NCI-H526 (cell line): ENCODE data around the gene STK39.
"Not testable (repeated sequence)": the region's sequence is repeated elsewhere in the genome, so short reads cannot be mapped to it uniquely, and the experiment has no call there.

Experiments
- DNase-seq, 2 experiments: peaks; one replicate each; lab custom pipeline; 2025; lab: John Stamatoyannopoulos, UW

The STK39 gene

DNA sequence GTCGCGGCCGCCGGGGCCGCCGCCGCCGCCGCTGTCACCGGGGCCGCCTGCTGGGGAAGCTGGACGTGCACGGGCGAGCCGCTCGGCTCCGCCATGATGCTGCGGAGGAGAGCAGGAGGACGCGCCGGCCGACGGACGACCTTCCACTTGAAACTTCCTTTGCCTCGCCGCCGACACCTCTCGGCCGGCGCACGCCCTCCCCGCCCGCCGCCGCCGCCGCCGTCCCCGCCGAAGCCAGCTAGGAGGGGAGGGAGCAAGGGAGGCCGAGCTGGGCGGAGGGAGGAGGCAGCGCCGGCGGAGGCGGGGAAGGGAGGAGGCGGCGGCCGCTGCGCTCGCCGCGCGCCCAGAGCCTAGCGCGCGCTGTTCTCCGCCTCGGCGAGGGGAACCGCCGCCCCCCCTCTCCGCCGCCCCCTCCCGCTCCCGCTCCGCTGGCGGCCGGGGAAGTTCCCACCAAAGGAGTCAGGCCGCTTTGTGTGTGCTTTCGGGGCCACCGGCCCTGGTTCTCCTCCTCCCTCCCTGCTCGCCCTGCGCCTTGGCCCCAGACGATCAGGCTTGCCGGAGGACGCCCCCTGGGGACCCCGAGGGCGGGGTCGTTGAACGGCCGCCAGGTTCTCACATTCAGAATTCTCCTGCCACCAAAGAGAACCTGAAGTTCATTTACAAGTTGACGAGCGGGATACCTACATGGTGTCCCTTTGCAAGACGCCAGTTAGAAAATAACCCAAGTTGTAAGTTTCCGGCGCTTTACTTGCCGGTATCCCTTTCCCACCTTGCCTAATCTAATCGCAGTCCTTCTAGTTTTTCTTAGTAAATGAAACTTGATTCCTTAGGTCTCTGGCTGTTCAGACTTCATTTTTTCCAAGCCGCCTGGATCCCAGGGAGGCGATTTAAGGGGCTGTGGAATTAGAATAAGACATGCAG, at the start of gene STK39:
Gene STK39, minus strand, starts transcription at position 255 of the 921 bp plus-strand sequence. Its CDS starts 160 bp downstream, at position 95.
- peak; percentile 83 to 97 for DNase-seq

DNA sequence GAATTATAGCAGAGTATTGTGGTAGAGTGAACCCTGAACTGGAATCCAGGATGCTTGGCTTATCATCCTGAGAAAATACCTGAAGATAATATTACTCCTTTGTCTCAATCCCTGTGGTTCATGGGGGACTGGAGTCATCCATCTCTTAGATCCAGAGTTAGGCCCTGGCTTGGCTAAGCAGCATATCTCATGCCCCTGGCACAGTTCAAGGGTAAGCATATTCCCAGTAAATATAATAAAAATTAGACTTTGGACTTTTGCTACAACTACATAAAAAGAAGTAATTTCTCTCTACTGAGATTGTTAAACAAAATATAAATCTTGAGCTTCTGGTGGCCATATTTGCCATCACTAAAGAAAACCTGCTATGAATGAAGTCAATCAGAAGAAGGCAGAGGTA, 47.7 kb upstream of the STK39 start:
- no peak for DNase-seq

- no peak for DNase-seq
These were observed 47.0 kb upstream of the STK39 start for GRCh38 chr2:168294409-168294808.

DNA sequence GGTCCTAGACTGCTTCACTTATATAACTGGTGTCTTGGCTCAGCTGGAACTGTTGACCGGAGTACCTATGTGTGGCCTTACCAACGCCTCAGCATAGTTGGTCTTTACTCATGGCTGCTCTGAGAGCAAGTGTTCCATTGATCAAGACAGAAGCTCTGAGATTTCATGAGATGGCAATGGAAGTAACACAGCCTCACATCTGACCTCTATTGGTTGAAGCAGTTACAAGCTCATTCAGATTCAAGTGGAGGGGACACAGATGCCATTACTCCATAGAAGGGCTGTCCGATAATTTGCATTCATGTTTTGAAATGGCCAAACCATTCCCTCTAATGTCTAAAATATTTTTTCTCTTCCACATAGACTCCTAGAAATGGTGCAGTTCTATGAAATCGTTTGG, 46.4 kb upstream of the STK39 start:
- DNase-seq: peak in 1 of 2 experiments; percentile 15

- no peak for DNase-seq
These were observed 43.0 kb upstream of the STK39 start for GRCh38 chr2:168290391-168290790.

- DNase-seq: no peak
These were observed 42.5 kb upstream of the STK39 start for GRCh38 chr2:168289880-168290279.

DNA sequence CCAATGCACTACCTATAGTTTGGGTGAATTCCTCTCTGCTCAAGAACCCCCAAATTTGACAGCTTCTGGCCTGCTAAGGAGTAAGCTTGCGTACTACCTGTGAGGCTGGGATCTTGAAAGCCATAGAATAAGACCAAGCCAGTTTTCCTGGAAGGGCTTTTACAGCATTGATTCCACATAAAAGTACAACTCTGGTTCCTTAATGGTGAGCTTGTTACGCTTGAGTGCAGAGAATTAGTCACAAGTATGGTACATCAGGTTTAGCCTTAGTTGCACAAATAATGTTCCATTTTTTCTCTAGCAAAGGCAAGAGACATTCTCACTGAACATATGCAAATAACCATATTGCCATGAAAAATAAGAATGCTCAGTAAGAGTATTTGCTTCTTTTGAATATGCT, 39.1 kb upstream of the STK39 start:
- DNase-seq: peak; percentile 22 to 31

GRCh38 chr2:168278424-168278888, 31.1 kb upstream of the STK39 start:
- DNase-seq: peak in 1 of 2 experiments; percentile 7

DNA sequence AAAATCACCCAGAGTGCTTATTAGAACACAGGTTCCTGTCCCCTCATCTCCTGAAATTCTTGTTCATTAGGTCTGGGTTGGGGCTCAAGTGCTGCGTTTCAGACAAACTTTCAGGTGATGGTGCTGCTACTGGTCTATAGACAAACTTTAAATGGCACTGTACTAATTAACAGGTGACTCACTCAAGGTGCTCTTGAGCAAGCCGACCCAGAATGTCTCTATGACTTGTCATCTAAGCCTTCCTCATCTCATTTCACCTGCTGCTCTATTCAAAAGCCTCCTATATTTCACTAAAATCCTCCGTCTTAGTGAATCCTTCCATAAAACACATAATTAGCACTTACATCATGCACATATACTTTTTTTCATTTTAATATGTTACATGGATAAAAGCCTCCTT, 29.9 kb upstream of the STK39 start:
- DNase-seq: no peak

- no peak for DNase-seq
These were observed 24.8 kb upstream of the STK39 start for GRCh38 chr2:168272225-168272624.

- DNase-seq: not testable (repeated sequence)
These were observed 15.5 kb upstream of the STK39 start for GRCh38 chr2:168262926-168263325.

- no peak for DNase-seq
These were observed 9.1 kb upstream of the STK39 start for GRCh38 chr2:168256448-168256847.

DNA sequence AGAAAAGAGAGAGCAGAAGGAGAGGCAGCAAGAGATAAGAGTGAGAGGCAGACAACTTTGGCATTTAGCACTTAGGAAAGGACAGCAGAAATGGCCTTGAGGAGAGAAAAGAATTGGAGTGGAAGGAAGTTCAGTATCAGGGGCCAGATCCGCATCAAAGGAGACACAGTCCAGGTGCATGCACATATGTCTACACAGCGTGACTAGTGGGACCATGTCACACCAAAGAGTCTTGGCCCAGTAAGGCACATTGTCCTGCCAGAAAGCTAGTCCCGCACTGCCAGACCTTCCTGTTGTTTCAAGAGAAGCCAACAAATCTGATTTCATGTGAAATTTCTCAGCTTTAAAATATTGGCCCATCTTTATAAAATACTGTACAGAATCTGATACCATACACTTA, 8.5 kb upstream of the STK39 start:
- DNase-seq: no peak

DNA sequence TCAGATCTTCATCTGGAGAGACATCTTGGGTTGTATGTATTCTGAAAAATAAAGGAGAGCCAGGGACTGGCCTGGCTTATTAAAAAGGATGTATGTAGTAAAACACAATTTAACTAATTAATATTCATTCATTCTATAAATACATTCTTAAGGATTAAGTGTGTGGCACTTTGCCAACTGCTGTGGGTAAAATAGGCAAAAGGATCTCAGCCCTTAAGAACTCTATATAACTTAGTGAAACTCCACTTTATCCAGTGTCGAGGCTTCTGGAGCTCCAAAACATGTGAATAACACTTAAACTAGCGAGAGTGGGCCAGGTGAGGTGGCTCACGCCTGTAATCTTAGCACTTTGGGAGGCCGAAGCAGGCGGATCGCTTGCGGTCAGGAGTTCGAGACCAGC, 7.7 kb upstream of the STK39 start:
- DNase-seq: no peak

DNA sequence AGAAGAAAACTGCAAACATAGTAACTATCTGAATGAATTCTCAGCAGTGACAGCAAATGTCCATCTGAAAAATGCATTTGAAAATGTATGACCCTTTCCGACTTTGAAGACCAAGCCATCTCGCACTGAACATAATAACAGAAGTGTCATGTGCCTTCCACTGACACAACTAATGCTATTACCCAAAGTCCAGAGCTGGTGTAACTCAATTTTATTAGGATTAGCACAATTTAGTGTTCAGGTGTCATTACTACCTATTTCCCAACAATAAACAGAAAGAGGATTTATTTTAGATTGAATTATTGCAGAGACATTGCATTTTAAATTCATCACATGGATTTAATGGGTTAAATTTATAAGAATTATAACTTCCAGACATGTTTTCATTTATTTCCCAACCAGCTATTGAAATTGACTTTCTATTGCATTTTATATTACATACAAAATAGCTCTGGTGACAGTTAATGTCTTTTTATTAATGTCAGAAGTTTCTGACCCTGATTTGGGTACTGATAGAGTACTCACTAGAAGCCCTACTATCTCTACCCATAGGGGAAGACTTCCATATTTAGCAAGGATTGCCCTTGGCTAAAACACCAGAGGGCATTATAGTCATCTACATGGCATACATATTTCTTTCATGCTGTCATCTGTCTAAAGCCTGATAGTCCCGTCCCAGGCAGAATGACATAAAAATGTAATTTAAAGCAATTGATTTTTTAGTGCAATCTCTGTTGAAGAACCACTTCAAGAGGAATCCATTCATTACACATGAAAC, 7.0 kb upstream of the STK39 start:
- DNase-seq: no peak

GRCh38 chr2:168253379-168253778, 6.0 kb upstream of the STK39 start:
- DNase-seq: no peak

DNA sequence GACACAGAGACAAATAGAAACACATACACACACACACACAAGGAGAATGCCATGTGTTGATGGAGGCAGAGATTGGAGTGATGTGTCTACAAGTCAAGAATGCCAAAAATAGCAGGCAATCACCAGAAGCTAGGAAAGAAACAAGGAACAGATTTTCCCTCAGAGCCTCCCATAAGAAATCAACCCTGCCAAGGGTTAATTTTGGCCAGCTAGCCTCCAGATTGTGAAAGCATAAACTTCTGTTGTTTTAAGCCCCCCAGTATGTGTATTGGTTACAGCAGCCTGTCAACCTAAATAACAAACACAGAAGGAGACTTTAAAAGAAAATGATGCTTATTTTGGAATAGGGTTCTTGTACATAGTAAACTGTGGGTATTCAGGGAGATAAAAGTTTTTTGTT, 5.6 kb upstream of the STK39 start:
- DNase-seq: no peak

DNA sequence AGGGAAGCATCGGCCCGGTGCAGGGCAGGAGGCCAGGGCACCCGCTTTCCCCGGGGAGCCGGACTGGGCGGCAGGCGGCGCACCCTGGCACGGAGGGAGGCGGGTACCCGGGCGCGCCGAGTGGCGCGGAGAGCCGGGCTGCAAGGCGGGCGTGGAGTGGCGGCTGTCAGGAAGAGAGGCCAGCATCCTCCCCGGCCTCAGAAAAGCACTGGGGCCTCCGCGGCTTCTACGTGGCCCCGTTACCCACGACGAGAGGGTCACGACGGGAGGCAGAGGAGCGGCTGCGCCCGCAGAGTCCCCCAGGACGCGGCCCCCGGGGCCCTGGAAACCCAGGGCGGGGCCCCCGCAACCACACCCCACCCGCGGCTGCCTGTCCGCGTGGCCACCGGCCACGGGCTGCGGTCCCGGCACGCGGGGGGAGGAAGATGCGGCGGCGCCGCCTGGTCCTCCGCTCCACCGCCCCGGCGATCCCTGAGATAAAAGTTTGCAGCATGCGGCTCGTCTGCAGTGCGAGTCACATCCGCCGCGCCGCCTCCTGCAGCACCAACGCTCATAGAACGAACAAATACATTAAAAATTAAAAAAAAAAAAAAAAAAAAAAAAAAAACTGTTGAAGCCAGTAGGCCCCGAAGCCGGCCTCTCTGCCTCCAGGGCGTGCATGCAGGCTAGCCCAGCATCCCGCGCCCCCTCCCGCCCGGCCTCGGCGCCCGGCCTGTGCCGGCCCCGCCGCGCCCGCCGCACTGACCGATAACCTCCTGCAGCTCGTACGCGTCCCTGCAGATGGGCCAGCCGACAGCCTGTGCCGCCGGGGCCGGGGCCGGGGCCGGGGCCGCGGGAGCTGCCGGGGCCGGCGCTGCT, 683 bp downstream of the STK39 start:
- DNase-seq: peak; percentile 54 to 74

DNA sequence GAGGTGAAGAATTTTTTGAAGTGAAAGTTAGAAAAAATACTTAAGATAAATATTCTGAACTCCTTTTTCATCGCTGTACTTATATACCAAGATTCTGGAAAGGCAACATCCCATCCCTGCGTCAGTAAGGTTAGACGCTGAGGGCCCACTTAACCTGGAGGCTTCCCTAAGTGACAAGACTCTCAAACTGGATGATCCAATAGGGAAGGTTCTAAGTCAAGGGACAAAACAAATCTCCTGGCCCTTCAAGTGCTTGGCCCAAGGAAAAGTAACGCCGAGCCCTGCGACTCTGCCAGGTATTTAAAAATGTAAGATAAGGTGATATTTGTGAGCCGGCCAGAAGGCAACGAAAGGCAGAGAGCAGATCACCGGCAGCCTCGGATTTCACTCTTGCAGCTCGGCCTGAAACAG, 1.3 kb downstream of the STK39 start:
- DNase-seq: peak; percentile 43 to 72

DNA sequence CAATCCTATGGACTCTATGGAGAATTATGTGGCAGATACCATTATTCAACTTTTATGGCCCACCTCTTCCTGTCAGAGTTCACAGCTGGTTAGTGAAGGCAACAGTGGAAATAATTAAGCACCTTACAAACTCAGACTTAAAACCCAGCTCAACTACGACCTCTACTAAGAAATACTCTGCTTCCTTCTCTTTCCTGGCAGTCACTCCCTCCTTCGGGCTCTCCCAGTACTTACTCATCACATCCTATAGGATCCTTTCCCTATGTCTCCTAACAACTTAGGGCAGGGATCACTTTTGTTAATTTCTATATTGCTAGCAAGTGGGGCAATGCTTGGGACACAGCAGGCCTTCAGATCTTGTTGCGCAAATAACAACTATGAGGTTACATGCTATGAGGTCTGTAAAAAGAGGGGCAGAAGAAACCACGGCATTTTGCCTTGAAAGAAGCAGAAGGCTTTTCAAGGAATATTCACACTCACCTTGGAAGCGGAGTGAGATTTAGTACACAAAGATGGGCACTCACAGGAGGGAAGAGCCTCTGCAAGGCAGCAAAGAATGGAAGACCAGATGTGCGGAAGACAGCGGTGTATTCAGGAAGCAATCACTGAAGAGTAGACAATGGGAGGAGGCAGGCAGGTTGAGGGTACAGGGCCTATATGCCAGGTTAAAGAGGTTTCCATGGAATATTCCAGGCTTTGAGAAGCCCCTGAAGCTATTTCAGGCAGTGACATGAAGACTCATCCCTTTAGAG, 2.1 kb downstream of the STK39 start:
- peak; percentile 54 to 61 for DNase-seq

DNA sequence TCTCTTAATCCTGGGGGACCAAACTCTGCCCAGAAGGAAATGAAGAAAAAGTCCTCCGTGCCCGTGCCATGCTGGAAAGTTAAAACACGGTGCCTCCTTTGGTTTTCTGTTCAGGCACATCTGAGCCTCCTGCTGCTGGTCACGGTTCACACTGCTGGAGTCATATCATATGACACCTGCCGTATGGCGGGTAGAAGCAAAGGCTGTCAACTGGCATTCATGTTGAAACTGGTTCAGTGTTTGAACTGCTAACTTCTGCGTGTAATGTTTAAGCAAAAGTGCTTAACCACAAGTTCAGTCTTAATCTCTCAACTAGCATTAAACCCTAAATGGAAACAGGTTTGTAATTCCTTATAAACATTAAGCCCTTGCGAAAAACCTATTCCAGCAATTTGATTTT, 3.1 kb downstream of the STK39 start:
- peak; percentile 95 to 96 for DNase-seq
